Lower leg skin (tissue), 4 donors: ENCODE results near the gene DBNDD1. TPM values are rescaled to one million over a fixed set of nuclear protein-coding genes. Genes with fewer than 3 reads are reported as not detected.
"Not testable (repeated sequence)": the region's sequence is repeated elsewhere in the genome, so short reads cannot be mapped to it uniquely, and the experiment has no call there.

Experiments
- DNase-seq, 2 donors: peaks; one replicate each; pipeline ENCODE4 v3.0.0-alpha.2; 2019; ENCODE audit warnings: low spot score in 2 of 2
- H3K4me3 ChIP-seq: fragments of 200-600 bp; sonication (generic); 2 replicates; pipeline ENCODE4 v1.5.1; 2017; ENCODE audit warnings: mild to moderate bottlenecking, low read depth; ENCODE audit not compliant: poor library complexity, severe bottlenecking
- CTCF ChIP-seq, 3 donors: fragments of 450-650 bp; IDR thresholded peaks; one replicate each; pipeline ENCODE4 v1.5.1; 2016; ENCODE audit warnings: antibody characterized with exemption in 3 of 3, mild to moderate bottlenecking in 3 of 3, moderate library complexity in 2 of 3
- POLR2A ChIP-seq, 2 donors: fragments of 450-650 bp; IDR thresholded peaks; one replicate each; pipeline ENCODE4 v1.6.1; 2016 to 2017; ENCODE audit warnings: antibody characterized with exemption in 2 of 2, mild to moderate bottlenecking in 1 of 2, moderate library complexity in 1 of 2
- WGBS, 2 donors: methylation state at CpG; one replicate each; pipeline ENCODE4 v1.1.5; 2018; 5-methylcytosine and 5-hydroxymethylcytosine counted together
- intact Hi-C: fragments of 100-400 bp; cut with DNase I; formaldehyde crosslinking; loops from one replicate; pipeline ENCODE4 v1.15.0; 2023; ENCODE audit warnings: low total_unique reads
- total RNA-seq, 4 donors: library from RNA; depleted of rRNA; stranded (reverse); fragments of >200 nt; gene quantifications; one replicate each; pipeline ENCODE4 v1.1.0, GENCODE V29; 2016

Gene DBNDD1
- total RNA-seq, 4 donors from 2014 or later = 2.3 to 8.8 (median 7.3) TPM

- WGBS, 2 donors = 52 to 60% methylated on average over 29 to 37 of the region's 42 CpGs
- no peak for DNase-seq
- intact Hi-C loops = no loop called here
- no peak for TF ChIP-seq CTCF (IDR thresholded peaks at IDR 0.05)
- no peak for TF ChIP-seq POLR2A (IDR thresholded peaks at IDR 0.05)
- H3K4me3 ChIP-seq = peak overlapping the region; percentile 68
These were observed 47.6 kb downstream of the DBNDD1 start for GRCh38 chr16:89971495-89972243.

- intact Hi-C loops = no loop called here
- no peak for DNase-seq
- no peak overlapping the region for H3K4me3 ChIP-seq
- WGBS, 2 donors = 90 to 96% methylated on average over 6 of the region's 6 CpGs
- no peak for TF ChIP-seq CTCF (IDR thresholded peaks at IDR 0.05)
These were observed 49.4 kb downstream of the DBNDD1 start for GRCh38 chr16:89969741-89970410.

GRCh38 chr16:89968074-89968473 lies 51.2 kb downstream of the DBNDD1 start:
- intact Hi-C loops, H3K4me3 ChIP-seq, DNase-seq: not testable (repeated sequence)
- WGBS, 2 donors = 85 to 86% methylated on average over 11 of the region's 11 CpGs

GRCh38 chr16:89967436-89967835 lies 51.8 kb downstream of the DBNDD1 start:
- H3K4me3 ChIP-seq, DNase-seq, intact Hi-C loops: not testable (repeated sequence)
- 81 to 85% methylated on average over 5 of the region's 5 CpGs for WGBS, 2 donors

GRCh38 chr16:89966756-89967155 lies 52.5 kb downstream of the DBNDD1 start:
- WGBS, 2 donors = 77 to 78% methylated on average over 8 to 9 of the region's 9 CpGs
- TF ChIP-seq POLR2A (IDR thresholded peaks at IDR 0.05) = no peak
- TF ChIP-seq CTCF (IDR thresholded peaks at IDR 0.05) = no peak
- intact Hi-C loops = no loop called here
- no peak overlapping the region for H3K4me3 ChIP-seq
- DNase-seq = no peak

GRCh38 chr16:89965447-89966225 lies 53.6 kb downstream of the DBNDD1 start:
- intact Hi-C loops = no loop called here
- no peak for TF ChIP-seq CTCF (IDR thresholded peaks at IDR 0.05)
- no peak for TF ChIP-seq POLR2A (IDR thresholded peaks at IDR 0.05)
- no peak overlapping the region for H3K4me3 ChIP-seq
- DNase-seq = no peak
- WGBS, 2 donors = 79 to 83% methylated on average over 27 to 30 of the region's 30 CpGs
